Measurements from ENCODE around the gene ARMC6. TPM values are rescaled to one million over a fixed set of nuclear protein-coding genes. Genes with fewer than 3 reads are reported as not detected.
"Not testable (repeated sequence)": the region's sequence is repeated elsewhere in the genome, so short reads cannot be mapped to it uniquely, and the experiment has no call there.

ARMC6 gene
- total RNA-seq, 2 donors from 2014 or later: 11.6 to 12.3 TPM

- DNase-seq: no peak
- Mint-ChIP-seq H3K4me3 (no peak overlapping the region), H3K4me1 (peaks cover 24% of the 10 kb centered on the region), H3K36me3 (ENCODE audit: low read depth) (peaks cover 13% of the 10 kb centered on the region), H3K27ac (peak overlapping the region; percentile 41), H3K27me3 (no peaks in the 10 kb centered on the region)
- no peak for ATAC-seq
- H3K9me3 ChIP-seq (ENCODE audit: control insufficient read depth, low read length, poor library complexity, severe bottlenecking): no peaks in the 10 kb centered on the region
These were observed 35.1 kb upstream of the ARMC6 start for GRCh38 chr19:18998276-18998675.

GRCh38 chr19:18999016-18999758 is 34.2 kb upstream of the ARMC6 start:
- peaks cover 12% of the 10 kb centered on the region for H3K36me3 Mint-ChIP-seq (ENCODE audit: low read depth)
- no peak for DNase-seq

DNA sequence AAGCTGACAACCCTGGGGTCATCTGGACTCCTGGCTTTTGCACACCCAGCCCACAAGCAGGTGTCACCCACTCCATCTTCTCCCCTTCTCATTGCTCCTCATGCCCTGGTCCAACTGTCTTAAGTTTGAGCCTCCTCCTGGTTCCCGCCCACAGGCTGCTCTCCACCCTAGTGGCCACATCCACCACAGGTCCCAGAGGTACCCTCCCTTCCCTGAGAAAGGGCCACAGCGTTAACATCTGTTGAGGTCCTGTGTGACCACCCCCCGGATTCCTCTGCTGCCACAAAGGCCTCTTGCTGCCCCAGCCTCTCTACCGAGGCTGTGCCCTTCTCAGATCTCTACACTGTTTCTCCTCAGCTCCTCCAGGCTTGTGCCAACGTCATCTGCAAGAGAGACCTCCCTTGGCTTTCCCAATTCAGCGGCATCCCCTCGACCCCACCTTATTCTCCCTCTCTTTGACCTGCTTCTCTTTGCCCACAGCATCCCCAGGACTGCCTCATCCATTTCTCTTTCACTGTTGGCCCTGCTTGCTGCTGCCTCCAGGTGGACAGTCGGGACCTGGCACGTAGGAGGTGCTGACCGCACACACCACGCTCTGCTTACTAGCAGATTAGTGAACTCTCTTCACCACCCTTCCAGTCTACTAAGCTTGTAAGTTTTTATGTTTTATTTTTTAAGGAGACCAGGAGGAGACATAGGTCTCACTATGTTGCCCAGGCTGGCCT is 33.3 kb upstream of the ARMC6 start:
- peaks cover 23% of the 10 kb centered on the region for H3K4me1 Mint-ChIP-seq
- no peak for DNase-seq

More at GRCh38 chr19:18999016-18999758, 34.2 kb upstream of the ARMC6 start:
- Mint-ChIP-seq H3K4me1 (peaks cover 22% of the 10 kb centered on the region), H3K27me3 (no peaks in the 10 kb centered on the region), H3K4me3 (peak overlapping the region; percentile 25), H3K27ac (peak overlapping the region; percentile 41)
- H3K9me3 ChIP-seq (ENCODE audit: control insufficient read depth, low read length, poor library complexity, severe bottlenecking): no peaks in the 10 kb centered on the region
- peak; percentile 27 for ATAC-seq

DNA sequence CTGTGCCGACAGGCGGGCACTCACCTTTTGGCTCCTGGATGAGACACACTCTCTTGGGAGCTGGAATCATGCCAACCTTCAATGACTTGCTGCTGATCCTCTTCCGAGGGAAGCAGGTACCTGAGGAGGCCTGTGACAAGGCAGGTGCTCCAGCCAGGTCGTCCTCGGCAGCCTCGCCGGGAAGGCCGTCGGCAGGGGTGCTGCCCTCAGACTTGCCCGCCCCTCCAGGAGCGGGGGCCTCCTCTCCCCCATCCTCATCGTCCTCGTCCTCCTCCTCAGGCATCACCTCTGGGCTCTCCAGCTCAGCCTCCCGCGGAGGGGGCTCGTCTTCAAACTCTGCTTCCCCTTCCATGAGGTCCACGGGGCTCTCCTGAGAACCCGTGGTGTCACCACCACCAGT is 29.3 kb upstream of the ARMC6 start:
- H3K27me3 Mint-ChIP-seq: no peaks in the 10 kb centered on the region
- DNase-seq (no peak), ATAC-seq (no peak)
- H3K27ac Mint-ChIP-seq: no peak overlapping the region
- peaks cover 18% of the 10 kb centered on the region for H3K4me1 Mint-ChIP-seq
- H3K9me3 ChIP-seq (ENCODE audit: control insufficient read depth, low read length, poor library complexity, severe bottlenecking): no peaks in the 10 kb centered on the region
- peaks cover 6% of the 10 kb centered on the region for H3K36me3 Mint-ChIP-seq (ENCODE audit: low read depth)
- no peak overlapping the region for H3K4me3 Mint-ChIP-seq

More for the DNA sequence above, 33.3 kb upstream of the ARMC6 start:
- H3K36me3 Mint-ChIP-seq (ENCODE audit: low read depth): peaks cover 13% of the 10 kb centered on the region
- H3K27ac Mint-ChIP-seq: peak overlapping the region; percentile 88
- H3K4me3 Mint-ChIP-seq: peak overlapping the region; percentile 49
- no peaks in the 10 kb centered on the region for H3K27me3 Mint-ChIP-seq
- no peaks in the 10 kb centered on the region for H3K9me3 ChIP-seq (ENCODE audit: control insufficient read depth, low read length, poor library complexity, severe bottlenecking)
- no peak for ATAC-seq

DNA sequence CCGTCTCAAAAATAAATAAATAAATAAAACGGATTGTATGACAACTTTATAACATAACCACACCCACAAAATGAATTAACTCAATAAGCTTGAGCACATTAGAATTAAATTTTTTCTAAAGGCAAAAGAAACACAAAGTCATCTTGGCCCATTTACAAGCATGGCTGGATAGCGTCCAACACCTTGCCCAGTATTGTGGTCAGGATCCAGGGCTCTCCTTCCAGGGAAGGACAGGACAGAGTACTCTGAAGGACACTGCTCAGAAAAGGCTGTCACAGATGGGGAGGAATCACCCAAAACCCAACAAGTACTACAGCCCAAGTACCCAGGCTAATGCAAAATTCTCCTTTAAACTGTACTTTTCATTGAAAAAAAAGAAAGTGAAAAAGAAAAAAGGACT is 27.2 kb upstream of the ARMC6 start:
- no peak for ATAC-seq
- Mint-ChIP-seq H3K4me1 (peaks cover 7% of the 10 kb centered on the region), H3K27ac (no peak overlapping the region), H3K4me3 (no peak overlapping the region), H3K27me3 (no peaks in the 10 kb centered on the region), H3K36me3 (ENCODE audit: low read depth) (peaks cover 2% of the 10 kb centered on the region)
- no peak for DNase-seq
- H3K9me3 ChIP-seq (ENCODE audit: control insufficient read depth, low read length, poor library complexity, severe bottlenecking): no peaks in the 10 kb centered on the region

DNA sequence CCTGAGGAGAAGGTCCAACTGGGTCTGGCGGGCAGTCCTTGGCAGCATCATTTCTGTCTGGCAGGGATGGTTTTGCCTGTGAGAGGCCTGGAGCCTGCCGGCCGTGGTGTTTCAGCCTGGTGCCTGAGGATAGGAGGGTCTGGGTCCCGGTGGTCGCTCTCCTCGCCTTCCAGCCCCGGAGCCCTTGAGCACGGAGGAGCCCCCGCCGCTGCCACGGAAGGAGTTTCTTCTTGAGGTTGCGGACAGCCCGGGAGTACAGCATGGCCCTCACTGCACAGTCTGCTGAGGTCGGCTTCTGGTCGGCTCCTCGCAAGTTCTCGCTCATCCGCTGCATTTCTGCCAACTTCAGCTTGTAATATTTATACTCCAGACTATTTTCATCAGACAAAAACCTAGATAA is 23.5 kb upstream of the ARMC6 start:
- H3K9me3 ChIP-seq (ENCODE audit: control insufficient read depth, low read length, poor library complexity, severe bottlenecking): no peaks in the 10 kb centered on the region
- Mint-ChIP-seq H3K4me1 (peaks cover 4% of the 10 kb centered on the region), H3K27me3 (no peaks in the 10 kb centered on the region), H3K4me3 (no peak overlapping the region), H3K27ac (no peak overlapping the region), H3K36me3 (ENCODE audit: low read depth) (peaks cover 8% of the 10 kb centered on the region)
- ATAC-seq (no peak), DNase-seq (no peak)

DNA sequence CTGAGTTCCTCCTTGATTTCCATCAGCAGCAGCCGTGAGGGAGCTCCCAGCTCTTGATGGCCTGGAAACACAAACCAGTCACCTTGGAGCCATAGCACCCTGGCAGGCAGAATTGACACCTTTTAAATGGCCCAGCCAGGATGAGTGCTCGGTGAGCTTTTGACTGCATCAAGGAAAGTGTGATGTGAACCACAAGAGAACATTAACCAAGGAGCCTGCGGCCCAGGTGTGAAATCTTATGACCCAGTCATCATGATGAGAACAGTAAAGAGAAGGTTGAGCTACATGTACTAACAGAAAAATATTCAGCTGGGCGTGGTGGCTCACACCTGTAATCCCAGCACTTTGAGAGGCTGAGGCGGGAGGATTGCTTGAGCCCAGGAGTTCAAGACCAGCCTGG is 22.9 kb upstream of the ARMC6 start:
- Mint-ChIP-seq H3K27ac (no peak overlapping the region), H3K36me3 (ENCODE audit: low read depth) (peaks cover 8% of the 10 kb centered on the region), H3K27me3 (no peaks in the 10 kb centered on the region), H3K4me1 (peaks cover 4% of the 10 kb centered on the region), H3K4me3 (no peak overlapping the region)
- no peaks in the 10 kb centered on the region for H3K9me3 ChIP-seq (ENCODE audit: control insufficient read depth, low read length, poor library complexity, severe bottlenecking)
- DNase-seq: no peak
- ATAC-seq: no peak

GRCh38 chr19:19021115-19021514 is 12.3 kb upstream of the ARMC6 start:
- H3K4me1 Mint-ChIP-seq: peaks cover 22% of the 10 kb centered on the region
- no peaks in the 10 kb centered on the region for H3K27me3 Mint-ChIP-seq
- H3K9me3 ChIP-seq (ENCODE audit: control insufficient read depth, low read length, poor library complexity, severe bottlenecking): no peaks in the 10 kb centered on the region
- H3K36me3 Mint-ChIP-seq (ENCODE audit: low read depth): peaks cover 8% of the 10 kb centered on the region
- H3K27ac Mint-ChIP-seq: no peak overlapping the region
- no peak overlapping the region for H3K4me3 Mint-ChIP-seq
- DNase-seq (no peak), ATAC-seq (no peak)

- Mint-ChIP-seq H3K4me1 (peaks cover 31% of the 10 kb centered on the region), H3K27ac (no peak overlapping the region), H3K4me3 (no peak overlapping the region), H3K36me3 (ENCODE audit: low read depth) (peaks cover 9% of the 10 kb centered on the region), H3K27me3 (no peaks in the 10 kb centered on the region)
- H3K9me3 ChIP-seq (ENCODE audit: control insufficient read depth, low read length, poor library complexity, severe bottlenecking): no peaks in the 10 kb centered on the region
- DNase-seq: no peak
- ATAC-seq: no peak
These were observed 10.9 kb upstream of the ARMC6 start for GRCh38 chr19:19022380-19022961.

- ATAC-seq; H3K4me3 Mint-ChIP-seq; H3K36me3 Mint-ChIP-seq (ENCODE audit: low read depth); H3K9me3 ChIP-seq (ENCODE audit: control insufficient read depth, low read length, poor library complexity, severe bottlenecking); H3K27ac Mint-ChIP-seq; DNase-seq; H3K27me3 Mint-ChIP-seq: not testable (repeated sequence)
- peaks cover 34% of the 10 kb centered on the region for H3K4me1 Mint-ChIP-seq
These were observed 10.0 kb upstream of the ARMC6 start for GRCh38 chr19:19023376-19023775.

DNA sequence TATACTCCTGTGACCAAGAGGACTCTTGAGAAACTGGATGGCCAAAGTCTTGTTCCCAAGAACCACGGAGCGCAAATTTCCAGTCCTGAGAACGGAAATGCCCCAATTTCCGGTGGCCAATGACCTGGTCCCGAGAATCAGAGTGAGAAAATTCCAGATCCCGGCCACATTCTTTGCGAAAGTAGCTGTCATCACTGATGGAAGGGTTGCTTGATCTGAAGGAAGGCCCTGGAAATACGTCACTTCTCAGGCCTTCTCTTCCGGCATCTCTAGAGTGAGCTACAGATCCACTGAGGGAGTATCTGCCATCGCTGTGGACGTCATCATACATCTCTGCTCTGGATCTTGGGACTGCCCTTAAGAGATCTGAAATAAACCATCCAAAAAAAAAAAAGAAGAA is 7.5 kb upstream of the ARMC6 start:
- H3K27me3 Mint-ChIP-seq: no peaks in the 10 kb centered on the region
- ATAC-seq: no peak
- H3K9me3 ChIP-seq (ENCODE audit: control insufficient read depth, low read length, poor library complexity, severe bottlenecking): no peaks in the 10 kb centered on the region
- no peak for DNase-seq
- H3K4me3 Mint-ChIP-seq: no peak overlapping the region
- peaks cover 32% of the 10 kb centered on the region for H3K4me1 Mint-ChIP-seq
- no peak overlapping the region for H3K27ac Mint-ChIP-seq
- H3K36me3 Mint-ChIP-seq (ENCODE audit: low read depth): peaks cover 9% of the 10 kb centered on the region

- Mint-ChIP-seq H3K4me3 (peak overlapping the region; percentile 25), H3K36me3 (ENCODE audit: low read depth) (peaks cover 9% of the 10 kb centered on the region), H3K4me1 (peaks cover 30% of the 10 kb centered on the region), H3K27me3 (no peaks in the 10 kb centered on the region), H3K27ac (no peak overlapping the region)
- DNase-seq (no peak), ATAC-seq (no peak)
- H3K9me3 ChIP-seq (ENCODE audit: control insufficient read depth, low read length, poor library complexity, severe bottlenecking): no peaks in the 10 kb centered on the region
These were observed 7.0 kb upstream of the ARMC6 start for GRCh38 chr19:19026299-19026971.

GRCh38 chr19:19027228-19027627 is 6.2 kb upstream of the ARMC6 start:
- H3K36me3 Mint-ChIP-seq (ENCODE audit: low read depth): peaks cover 9% of the 10 kb centered on the region
- H3K27me3 Mint-ChIP-seq: no peaks in the 10 kb centered on the region
- no peak overlapping the region for H3K4me3 Mint-ChIP-seq
- peak overlapping the region; percentile 51 for H3K27ac Mint-ChIP-seq
- H3K4me1 Mint-ChIP-seq: peaks cover 30% of the 10 kb centered on the region
- DNase-seq (no peak), ATAC-seq (no peak)
- no peaks in the 10 kb centered on the region for H3K9me3 ChIP-seq (ENCODE audit: control insufficient read depth, low read length, poor library complexity, severe bottlenecking)

All from T-helper 17 cell (primary cell).